HG02943 (cell line): Measurements from ENCODE around the gene ADCY6.

ENCODE experiments used
- ATAC-seq: cut with Tn5 transposase; IDR thresholded peaks from one replicate; pipeline ENCODE4 v1.9.1; 2021; ENCODE audit warnings: mild to moderate bottlenecking, low read depth, moderate library complexity; ENCODE audit not compliant: unreplicated experiment

ADCY6 gene

GRCh38 chr12:48816143-48816854 is 27.4 kb upstream of the ADCY6 start:
- ATAC-seq, result no peak

GRCh38 chr12:48815126-48816110 is 26.5 kb upstream of the ADCY6 start:
- peak; percentile 17 for ATAC-seq

- peak; percentile 70 for ATAC-seq
Observed at GRCh38 chr12:48814262-48815125, 25.6 kb upstream of the ADCY6 start.

GRCh38 chr12:48813465-48814261 is 24.8 kb upstream of the ADCY6 start:
- ATAC-seq, result no peak

- ATAC-seq, result no peak
Observed at GRCh38 chr12:48812389-48812788, 23.5 kb upstream of the ADCY6 start.

GRCh38 chr12:48811437-48812090 is 22.7 kb upstream of the ADCY6 start:
- no peak for ATAC-seq

- ATAC-seq, result no peak
Observed at GRCh38 chr12:48810903-48811431, 22.1 kb upstream of the ADCY6 start.

GRCh38 chr12:48807981-48808380 is 19.1 kb upstream of the ADCY6 start:
- no peak for ATAC-seq

- no peak for ATAC-seq
Observed at GRCh38 chr12:48803675-48804074, 14.8 kb upstream of the ADCY6 start.

GRCh38 chr12:48800971-48801370 is 12.1 kb upstream of the ADCY6 start:
- no peak for ATAC-seq

GRCh38 chr12:48800457-48800856 is 11.6 kb upstream of the ADCY6 start:
- ATAC-seq, result no peak

GRCh38 chr12:48796976-48797375 is 8.1 kb upstream of the ADCY6 start:
- no peak for ATAC-seq

GRCh38 chr12:48795550-48796455 is 6.9 kb upstream of the ADCY6 start:
- no peak for ATAC-seq

- no peak for ATAC-seq
Observed at GRCh38 chr12:48794870-48795269, 6.0 kb upstream of the ADCY6 start.

- ATAC-seq, result no peak
Observed at GRCh38 chr12:48793696-48794095, 4.8 kb upstream of the ADCY6 start.

- ATAC-seq, result no peak
Observed at GRCh38 chr12:48789858-48790326, 1.0 kb upstream of the ADCY6 start.

GRCh38 chr12:48788524-48788853 is 400 bp downstream of the ADCY6 start:
- ATAC-seq, result no peak
